Measurements from ENCODE around the gene PAH. TPM values are rescaled to one million over a fixed set of nuclear protein-coding genes. Genes with fewer than 3 reads are reported as not detected.

The PAH gene
- total RNA-seq, 1 donor from 2014 or later = not detected

DNA sequence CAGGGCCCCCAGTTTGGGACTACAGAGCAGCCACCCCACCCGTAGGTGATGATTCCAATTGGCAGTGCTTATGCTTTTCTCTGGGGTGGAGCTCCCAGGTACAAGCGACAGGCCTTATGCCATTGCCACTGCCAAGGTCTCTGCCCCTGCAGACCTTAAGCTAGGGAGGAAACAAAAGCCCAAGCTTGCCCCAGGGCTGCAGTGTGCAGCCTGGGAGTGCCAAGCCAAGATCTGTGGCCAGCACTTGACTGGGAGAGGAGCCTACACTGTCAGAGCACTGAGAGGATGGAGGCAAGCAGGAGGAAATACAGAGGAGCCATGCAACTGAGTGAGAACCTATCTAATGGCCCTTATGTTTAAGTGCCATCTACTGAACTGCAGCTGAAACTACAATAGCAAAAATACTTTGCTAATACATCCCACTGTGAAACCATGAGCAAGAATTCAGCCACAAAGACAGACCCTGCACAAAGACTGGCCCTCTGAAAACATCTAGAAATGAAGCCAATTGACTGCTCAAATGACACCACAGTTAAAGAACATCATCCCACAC, 22.7 kb upstream of the PAH start:
- H3K36me3 ChIP-seq = no peaks in the 10 kb centered on the region
- no peak overlapping the region for H3K4me3 ChIP-seq
- H3K27ac ChIP-seq = no peak overlapping the region
- no peaks in the 10 kb centered on the region for H3K27me3 ChIP-seq
- intact Hi-C loops (cut with DNase I) = no loop called here
- H3K4me1 ChIP-seq = no peaks in the 10 kb centered on the region
- no peaks in the 10 kb centered on the region for H3K9me3 ChIP-seq
- DNase-seq (ENCODE audit: extremely low spot score in 2 of 2) = no peak
- TF ChIP-seq POLR2A (IDR thresholded peaks at IDR 0.05) (no peak), POLR2AphosphoS5 (IDR thresholded peaks at IDR 0.05; ENCODE audit: insufficient read depth in 1 of 2, low read depth in 1 of 2) (no peak)
- TF ChIP-seq, protein P1, sequence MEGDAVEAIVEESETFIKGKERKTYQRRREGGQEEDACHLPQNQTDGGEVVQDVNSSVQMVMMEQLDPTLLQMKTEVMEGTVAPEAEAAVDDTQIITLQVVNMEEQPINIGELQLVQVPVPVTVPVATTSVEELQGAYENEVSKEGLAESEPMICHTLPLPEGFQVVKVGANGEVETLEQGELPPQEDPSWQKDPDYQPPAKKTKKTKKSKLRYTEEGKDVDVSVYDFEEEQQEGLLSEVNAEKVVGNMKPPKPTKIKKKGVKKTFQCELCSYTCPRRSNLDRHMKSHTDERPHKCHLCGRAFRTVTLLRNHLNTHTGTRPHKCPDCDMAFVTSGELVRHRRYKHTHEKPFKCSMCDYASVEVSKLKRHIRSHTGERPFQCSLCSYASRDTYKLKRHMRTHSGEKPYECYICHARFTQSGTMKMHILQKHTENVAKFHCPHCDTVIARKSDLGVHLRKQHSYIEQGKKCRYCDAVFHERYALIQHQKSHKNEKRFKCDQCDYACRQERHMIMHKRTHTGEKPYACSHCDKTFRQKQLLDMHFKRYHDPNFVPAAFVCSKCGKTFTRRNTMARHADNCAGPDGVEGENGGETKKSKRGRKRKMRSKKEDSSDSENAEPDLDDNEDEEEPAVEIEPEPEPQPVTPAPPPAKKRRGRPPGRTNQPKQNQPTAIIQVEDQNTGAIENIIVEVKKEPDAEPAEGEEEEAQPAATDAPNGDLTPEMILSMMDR (IDR thresholded peaks at IDR 0.05) = no peak

DNA sequence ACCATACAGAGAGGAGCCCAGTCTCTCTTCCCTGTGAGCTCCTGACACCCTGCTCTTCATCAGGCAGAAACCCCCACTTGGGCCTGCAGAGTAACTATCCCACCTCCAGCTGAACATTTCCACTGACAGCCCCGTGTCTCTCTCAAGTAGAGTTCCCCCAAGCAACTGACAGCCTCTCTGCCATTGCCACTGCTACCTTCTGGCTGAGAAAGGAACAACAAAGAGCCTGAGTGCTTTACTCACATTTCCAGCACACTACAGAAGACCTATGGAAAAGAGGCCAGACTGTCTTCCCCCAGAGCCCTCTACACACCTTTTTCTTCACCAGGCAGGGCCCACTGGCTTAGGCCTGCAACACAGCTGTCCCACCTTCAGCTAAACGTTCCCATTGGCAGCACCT, 22.0 kb upstream of the PAH start:
- Histone ChIP-seq H3K9me3 (no peaks in the 10 kb centered on the region), H3K27ac (no peak overlapping the region), H3K27me3 (no peaks in the 10 kb centered on the region), H3K4me1 (no peaks in the 10 kb centered on the region), H3K36me3 (no peaks in the 10 kb centered on the region), H3K4me3 (no peak overlapping the region)
- intact Hi-C loops (cut with DNase I) = no loop called here
- TF ChIP-seq, protein P1 (IDR thresholded peaks at IDR 0.05) = no peak
- TF ChIP-seq POLR2A (IDR thresholded peaks at IDR 0.05) = no peak
- TF ChIP-seq POLR2AphosphoS5 (IDR thresholded peaks at IDR 0.05; ENCODE audit: insufficient read depth in 1 of 2, low read depth in 1 of 2) = no peak
- no peak for DNase-seq (ENCODE audit: extremely low spot score in 2 of 2)

GRCh38 chr12:102933168-102933567, 16.1 kb upstream of the PAH start:
- Histone ChIP-seq H3K27ac (no peak overlapping the region), H3K9me3 (no peaks in the 10 kb centered on the region), H3K4me1 (no peaks in the 10 kb centered on the region), H3K27me3 (no peaks in the 10 kb centered on the region), H3K4me3 (no peak overlapping the region), H3K36me3 (no peaks in the 10 kb centered on the region)
- DNase-seq (ENCODE audit: extremely low spot score in 2 of 2) = no peak
- TF ChIP-seq POLR2AphosphoS5 (IDR thresholded peaks at IDR 0.05; ENCODE audit: insufficient read depth in 1 of 2, low read depth in 1 of 2) (no peak), POLR2A (IDR thresholded peaks at IDR 0.05) (no peak)
- TF ChIP-seq, protein P1 (IDR thresholded peaks at IDR 0.05) = no peak
- intact Hi-C loops (cut with DNase I) = no loop called here

GRCh38 chr12:102927220-102927619, 10.2 kb upstream of the PAH start:
- no peak overlapping the region for H3K4me3 ChIP-seq
- H3K4me1 ChIP-seq = no peaks in the 10 kb centered on the region
- intact Hi-C loops (cut with DNase I) = no loop called here
- H3K36me3 ChIP-seq = no peaks in the 10 kb centered on the region
- DNase-seq (ENCODE audit: extremely low spot score in 2 of 2) = no peak
- TF ChIP-seq POLR2AphosphoS5 (IDR thresholded peaks at IDR 0.05; ENCODE audit: insufficient read depth in 1 of 2, low read depth in 1 of 2) (no peak), POLR2A (IDR thresholded peaks at IDR 0.05) (no peak)
- TF ChIP-seq, protein P1 (IDR thresholded peaks at IDR 0.05) = no peak
- H3K9me3 ChIP-seq = no peaks in the 10 kb centered on the region
- H3K27ac ChIP-seq = no peak overlapping the region
- no peaks in the 10 kb centered on the region for H3K27me3 ChIP-seq

DNA sequence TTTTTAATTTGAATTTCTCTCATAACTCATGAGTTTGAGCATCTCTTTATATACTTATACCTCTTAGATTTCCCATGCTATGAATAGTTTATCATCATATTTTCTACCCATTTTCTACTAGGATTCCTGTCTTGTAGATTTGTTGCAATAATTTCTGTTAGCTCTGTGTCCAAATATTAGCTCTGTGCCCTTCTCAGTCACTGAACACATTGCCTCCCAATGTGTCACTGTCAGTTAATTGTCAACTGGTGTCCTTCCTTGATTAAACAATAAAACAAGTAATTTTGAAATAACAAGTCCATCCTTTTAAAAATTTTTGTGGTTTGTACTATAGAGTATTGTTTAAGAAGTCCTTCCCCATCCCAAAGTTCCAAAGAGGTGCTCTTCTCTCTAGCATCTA, 4.2 kb upstream of the PAH start:
- H3K9me3 ChIP-seq = no peaks in the 10 kb centered on the region
- intact Hi-C loops (cut with DNase I) = no loop called here
- H3K4me1 ChIP-seq = no peaks in the 10 kb centered on the region
- no peak overlapping the region for H3K27ac ChIP-seq
- DNase-seq (ENCODE audit: extremely low spot score in 2 of 2) = no peak
- TF ChIP-seq POLR2AphosphoS5 (IDR thresholded peaks at IDR 0.05; ENCODE audit: insufficient read depth in 1 of 2, low read depth in 1 of 2) (no peak), POLR2A (IDR thresholded peaks at IDR 0.05) (no peak)
- TF ChIP-seq, protein P1 (IDR thresholded peaks at IDR 0.05) = no peak
- H3K27me3 ChIP-seq = no peaks in the 10 kb centered on the region
- H3K36me3 ChIP-seq = no peaks in the 10 kb centered on the region
- H3K4me3 ChIP-seq = no peak overlapping the region
